HG03095 (cell line): Measurements from ENCODE around the gene NR1D2.
"Not testable (repeated sequence)": the region's sequence is repeated elsewhere in the genome, so short reads cannot be mapped to it uniquely, and the experiment has no call there.

Experiments
- ATAC-seq: cut with Tn5 transposase; IDR thresholded peaks from one replicate; pipeline ENCODE4 v1.9.1; 2021; ENCODE audit warnings: moderate library complexity; ENCODE audit not compliant: unreplicated experiment

Gene NR1D2

DNA sequence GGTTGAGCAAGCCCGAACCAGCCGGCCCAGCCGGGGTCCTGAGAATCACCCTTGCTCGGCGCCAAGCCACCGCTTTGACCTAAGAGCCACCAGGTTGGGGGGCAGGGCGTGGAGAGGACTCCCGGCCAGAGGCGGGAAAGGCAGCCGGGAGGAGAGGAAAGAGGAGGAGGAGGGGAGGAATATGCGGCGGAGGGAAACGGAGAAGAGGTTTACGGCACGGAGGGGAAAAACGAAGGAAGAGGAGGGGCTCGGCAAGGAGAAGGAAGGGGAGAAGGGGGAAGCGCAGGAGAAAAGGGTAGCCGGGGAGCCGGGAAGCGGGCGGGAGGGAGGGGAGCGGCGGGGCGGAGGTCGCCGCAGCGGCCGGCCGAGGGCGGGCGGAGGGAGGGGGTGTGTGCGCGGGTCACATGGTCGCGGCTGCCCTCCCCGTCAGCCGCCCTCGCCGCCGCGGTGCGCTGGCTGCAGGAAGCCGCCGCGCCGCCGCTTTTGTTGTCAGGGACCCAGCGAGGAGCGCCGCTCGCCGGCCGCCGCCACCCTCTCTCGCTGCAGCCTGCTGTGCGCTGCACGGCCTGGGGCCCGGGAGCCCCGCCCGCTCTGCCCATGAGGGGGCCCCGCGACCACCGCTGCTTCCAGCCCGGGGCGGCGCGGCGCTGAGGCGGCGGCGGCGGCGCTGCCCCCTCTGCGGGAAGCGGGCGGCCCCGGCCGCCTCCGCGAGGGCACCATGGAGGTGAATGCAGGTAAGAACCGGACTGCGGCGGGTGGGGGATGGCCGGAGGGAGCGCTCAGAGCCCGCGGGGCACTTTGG is at the start of gene NR1D2:
NR1D2 (plus strand) TSS at position 426 of the 802 bp plus-strand sequence; CDS start at position 719, 293 bp downstream.
- ATAC-seq = peak; percentile 56

DNA sequence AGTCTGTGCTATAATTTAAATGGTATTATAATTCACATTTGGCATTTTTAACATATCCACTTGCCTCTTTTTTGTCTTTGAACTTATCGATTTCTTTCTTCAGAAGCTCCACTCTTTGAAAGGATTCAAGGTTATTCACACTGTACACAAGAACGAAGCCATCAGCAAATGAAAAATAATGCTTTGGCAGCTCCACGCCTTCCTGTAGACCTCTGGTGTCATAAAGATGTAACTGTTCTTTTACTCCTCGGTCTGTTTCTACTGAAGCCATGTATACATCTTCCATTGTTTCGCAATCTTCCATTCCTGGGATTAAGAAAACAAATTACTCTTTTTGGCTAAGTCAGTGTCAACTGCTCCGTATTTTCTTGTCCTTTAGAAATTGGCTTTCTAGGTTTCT is 44.3 kb upstream of the NR1D2 start:
- no peak for ATAC-seq

DNA sequence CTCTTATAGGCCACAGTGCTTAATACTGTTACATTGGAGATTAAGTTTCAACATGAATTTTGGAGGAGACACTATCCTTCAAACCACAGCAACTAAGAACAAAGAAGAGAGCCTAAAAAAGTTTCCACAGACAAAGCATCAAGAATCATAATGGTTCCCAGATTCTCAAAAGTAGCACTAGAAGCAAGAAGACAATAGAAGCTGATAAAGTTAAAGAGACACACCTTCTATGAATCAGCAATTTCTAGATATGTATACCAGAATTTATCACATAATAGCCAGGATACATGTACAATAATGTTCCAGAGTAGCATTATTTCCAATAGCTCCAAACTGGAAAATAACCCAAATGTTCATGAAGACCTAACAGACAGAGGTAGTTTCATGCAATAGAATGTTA is 40.5 kb upstream of the NR1D2 start:
- ATAC-seq = no peak

DNA sequence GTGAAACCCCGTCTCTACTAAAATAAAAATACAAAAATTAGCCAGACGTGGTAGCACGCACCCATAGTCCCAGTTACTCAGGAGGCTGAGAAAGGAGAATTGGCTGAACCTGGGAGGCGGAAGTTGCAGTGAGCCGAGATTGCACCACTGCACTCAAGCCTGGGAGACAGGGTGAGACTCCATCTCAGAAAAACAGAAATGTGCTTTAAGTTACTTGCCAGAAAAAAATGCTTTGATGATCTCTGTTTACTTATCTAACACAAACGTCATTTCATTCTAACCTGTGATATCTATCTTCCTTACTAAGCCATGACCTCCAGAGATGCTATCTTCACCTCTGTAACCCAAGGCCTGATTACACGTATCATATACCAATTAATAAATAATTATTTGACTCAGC is 35.7 kb upstream of the NR1D2 start:
- no peak for ATAC-seq

DNA sequence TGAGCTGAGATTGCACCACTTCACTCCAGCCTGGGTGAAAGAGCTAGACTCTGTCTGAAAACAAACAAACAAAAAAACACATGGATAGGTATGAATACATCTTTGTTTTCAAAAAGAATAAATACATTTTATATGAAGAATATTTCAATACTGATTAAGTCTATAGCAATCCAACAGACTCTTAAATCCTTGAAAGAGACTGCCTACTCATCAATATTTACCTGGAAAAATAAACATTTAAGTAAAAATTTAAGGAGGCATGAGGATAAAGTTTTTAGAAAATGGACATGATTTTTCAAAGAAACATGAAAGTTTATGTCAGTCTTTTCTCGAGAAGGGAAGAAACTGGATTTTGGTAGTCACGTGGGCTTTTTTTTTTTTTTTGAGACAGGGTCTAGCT is 33.7 kb upstream of the NR1D2 start:
- ATAC-seq = no peak

DNA sequence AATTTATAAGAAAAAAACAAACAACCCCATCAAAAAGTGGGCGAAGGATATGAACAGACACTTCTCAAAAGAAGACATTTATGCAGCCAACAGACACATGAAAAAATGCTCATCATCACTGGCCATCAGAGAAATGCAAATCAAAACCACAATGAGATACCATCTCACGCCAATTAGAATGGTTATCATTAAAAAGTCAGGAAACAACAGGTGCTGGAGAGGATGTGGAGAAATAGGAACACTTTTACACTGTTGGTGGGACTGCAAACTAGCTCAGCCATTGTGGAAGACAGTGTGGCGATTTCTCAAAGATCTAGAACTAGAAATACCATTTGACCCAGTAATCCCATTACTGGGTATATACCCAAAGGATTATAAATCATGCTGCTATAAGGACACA is 32.8 kb upstream of the NR1D2 start:
- not testable (repeated sequence) for ATAC-seq

DNA sequence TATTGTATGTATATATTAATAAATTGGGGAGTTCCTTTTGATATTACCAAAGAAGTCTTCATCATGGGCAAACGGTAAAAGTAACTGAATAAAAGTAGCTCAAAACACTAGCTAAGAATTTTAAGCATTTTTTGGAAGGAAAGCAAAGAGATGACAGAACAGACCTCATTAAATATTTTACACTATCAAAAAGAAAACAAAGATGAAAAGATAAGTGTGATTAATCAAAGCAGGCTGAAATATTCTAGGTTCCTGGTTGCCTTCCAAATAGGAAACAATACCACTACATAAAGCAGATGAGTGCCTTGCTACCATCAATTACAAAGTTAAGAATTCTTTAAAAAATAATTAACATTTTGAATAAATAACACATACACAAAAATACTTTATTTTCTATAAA is 31.9 kb upstream of the NR1D2 start:
- ATAC-seq = no peak

DNA sequence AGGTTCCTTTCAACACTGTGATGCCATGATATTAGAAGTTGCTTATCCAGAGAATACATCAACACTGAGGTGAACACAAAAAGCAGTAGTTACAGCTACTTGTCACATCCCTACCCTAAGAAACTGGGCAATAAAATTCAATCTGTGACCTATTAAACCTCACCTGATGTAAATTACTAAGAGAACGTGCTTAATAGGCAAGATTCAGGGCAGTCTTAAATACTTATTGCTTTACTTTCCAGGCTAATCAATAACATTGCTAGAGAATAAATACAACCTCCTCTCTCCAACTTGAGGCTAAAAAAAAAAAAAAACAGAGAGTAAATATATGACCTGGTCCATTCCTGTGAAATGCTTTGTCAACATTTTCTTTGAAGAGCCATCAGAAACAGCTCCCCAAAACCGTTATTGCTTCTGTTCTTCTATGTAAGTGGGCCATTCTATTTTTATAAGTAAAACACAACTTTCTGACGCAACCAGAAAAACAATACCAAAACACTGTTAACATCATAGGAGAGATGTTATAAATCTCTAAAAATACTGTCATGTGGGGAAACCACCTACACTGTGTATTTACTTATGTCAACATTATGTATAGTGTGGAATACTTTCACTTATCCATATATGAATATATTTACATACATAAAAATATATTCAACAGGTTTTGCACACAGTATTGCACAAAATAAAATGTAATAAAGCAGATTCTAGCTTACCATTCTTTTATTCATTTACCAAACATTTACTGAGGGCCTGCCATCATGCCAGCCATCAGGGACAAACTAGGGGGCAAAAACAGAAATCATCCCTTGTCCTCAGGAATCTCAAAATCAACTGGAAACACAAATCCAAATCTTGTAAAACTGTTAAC is 31.0 kb upstream of the NR1D2 start:
- ATAC-seq = peak; percentile 18

DNA sequence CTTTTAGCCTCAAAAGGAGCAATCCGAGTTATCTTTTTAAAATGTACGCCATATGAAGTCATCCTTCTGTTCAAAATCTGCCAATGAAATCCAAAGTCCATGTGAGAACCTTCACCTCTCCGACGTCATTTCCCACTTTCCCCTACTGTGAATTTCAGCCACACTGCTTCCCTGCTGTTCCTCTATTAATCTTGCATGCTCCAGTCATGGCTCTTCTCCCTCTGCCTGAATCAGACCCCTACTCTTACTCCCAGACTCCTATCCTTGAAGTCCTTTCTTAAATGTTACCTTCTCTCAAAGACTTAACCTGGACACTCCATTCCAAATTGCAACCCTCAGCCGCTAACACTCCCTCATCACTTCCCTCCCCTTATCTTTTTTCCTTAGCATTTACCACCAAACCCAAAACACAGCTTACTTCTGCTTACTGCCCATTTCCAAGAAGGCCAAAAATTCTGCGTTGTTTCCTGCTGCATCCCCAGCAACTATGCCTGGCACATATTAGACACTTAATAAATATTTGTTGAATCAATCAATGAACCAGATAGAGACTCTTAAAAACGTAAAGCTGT is 29.5 kb upstream of the NR1D2 start:
- ATAC-seq = no peak

DNA sequence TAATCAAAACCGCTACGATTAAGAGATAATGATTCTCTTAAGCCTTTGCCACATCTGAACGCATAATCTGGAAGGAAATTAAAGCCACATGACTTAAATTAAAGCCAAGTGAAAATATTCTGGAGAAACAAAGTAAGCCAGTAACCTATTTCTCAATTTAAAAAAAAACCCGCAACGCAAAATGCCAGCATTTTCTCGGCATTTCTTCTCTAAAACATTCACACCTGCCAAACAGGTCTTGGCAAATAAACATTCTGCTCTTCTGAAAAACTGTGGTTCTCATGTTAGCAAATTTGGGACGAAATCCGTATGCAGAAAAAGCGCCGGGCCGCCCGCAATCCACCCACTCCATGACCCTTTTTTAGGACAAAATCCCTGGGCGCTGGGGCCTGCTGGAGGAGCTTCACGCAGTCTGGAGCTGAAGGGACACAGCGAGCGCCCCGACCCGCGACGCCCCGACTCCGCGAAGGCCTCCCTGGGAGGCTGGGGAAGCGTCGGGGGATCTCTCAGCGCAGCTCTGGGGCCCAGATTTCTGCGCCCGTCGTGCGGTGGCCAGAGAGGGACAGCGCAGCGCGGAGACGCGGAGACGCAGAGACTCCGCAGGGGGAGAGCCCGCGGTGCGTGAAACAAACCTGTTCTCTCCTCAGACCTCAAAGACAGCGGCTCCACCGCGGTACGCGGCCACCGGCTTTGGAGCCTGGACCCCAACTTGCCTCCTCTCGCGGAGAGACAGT is 28.8 kb upstream of the NR1D2 start:
- ATAC-seq = peak; percentile 43

DNA sequence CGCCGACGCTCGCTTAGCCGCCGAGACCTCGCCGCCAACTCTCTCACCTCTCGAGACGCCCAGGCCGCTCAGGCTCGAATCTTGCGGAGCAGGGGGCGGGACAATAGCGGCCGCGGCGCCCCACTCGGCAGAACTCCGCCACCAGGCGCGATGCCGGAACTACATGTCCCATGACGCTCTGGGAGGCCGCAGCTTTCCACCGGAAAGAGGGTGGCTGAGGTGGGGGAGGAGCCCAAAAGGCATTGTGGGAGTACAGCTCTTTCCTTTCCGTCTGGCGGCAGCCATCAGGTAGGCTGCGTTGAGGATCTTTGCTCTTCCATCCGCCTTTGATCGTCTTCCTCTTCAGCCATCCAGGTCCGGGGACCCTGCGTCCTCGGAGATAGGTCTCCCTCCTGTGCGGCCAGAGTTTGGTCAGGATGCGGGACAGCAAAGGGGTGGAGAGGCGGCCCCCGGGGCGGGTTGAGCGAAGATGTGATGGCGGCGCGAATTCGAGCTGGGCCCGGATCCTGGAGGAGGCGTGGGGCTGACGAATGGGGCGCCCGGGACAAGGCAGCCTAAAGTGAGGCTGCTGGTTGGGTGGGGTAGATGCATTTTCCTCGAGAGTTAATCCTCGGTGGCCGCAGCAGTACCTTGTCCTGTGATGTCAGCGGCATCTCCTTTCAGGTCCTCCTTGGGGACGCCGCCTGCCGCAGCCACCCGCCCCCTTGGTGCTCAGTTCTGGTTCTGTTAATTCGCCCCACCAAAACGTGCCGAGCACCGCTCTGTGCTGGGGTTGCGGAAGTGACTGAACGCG is 28.0 kb upstream of the NR1D2 start, which contains the start of the genes NKIRAS1 and RPL15:
NKIRAS1 (minus strand) TSS at position 105 of the 793 bp plus-strand sequence. CDS start 6,086 bp downstream, outside the sequence.
RPL15 (plus strand) TSS at position 247 of the 793 bp plus-strand sequence. CDS start 728 bp downstream, outside the sequence.
- peak; percentile 93 for ATAC-seq

DNA sequence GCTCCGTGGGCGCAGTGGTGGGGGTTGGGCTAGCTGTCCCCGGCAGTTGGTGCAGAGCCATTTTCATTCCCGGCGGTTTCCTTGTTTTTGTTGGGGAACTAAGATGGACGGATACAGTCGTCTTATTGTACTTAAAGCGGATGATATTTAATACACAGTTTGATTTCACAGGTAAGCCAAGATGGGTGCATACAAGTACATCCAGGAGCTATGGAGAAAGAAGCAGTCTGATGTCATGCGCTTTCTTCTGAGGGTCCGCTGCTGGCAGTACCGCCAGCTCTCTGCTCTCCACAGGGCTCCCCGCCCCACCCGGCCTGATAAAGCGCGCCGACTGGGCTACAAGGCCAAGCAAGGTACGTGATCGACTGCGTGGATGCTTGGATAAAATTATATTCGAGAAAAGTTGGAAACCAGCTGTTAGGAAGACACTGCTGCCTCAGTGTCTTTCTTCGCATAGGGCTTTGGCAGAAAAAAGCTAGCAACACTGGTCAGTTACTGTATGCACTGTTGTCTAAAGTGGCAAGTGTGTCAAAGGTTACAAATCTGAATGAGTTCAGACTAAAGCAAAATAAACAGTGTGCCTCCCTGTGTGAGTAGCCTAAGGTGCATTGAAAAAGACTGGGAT is 27.3 kb upstream of the NR1D2 start:
- not testable (repeated sequence) for ATAC-seq

DNA sequence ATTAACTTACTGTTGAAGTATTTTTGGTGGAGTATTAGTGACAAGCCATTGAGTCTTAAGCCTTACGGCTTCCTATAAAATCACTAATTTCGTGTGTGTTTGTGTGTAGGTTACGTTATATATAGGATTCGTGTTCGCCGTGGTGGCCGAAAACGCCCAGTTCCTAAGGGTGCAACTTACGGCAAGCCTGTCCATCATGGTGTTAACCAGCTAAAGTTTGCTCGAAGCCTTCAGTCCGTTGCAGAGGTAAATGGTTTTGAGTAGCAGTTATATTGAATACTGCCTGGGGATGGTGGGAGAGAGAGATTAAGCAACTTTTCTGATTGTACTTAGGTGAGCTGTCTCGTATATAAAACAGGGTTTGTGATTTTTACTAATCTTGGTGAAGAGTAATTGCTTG is 26.8 kb upstream of the NR1D2 start:
- ATAC-seq = not testable (repeated sequence)

DNA sequence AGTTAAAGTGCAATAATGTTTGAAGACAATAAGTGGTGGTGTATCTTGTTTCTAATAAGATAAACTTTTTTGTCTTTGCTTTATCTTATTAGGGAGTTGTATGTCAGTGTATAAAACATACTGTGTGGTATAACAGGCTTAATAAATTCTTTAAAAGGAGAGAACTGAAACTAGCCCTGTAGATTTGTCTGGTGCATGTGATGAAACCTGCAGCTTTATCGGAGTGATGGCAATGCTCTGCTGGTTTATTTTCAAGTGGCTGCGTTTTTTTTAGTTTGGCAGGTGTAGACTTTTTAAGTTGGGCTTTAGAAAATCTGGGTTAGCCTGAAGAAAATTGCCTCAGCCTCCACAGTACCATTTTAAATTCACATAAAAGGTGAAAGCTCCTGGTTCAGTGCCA is 25.5 kb upstream of the NR1D2 start:
- no peak for ATAC-seq

DNA sequence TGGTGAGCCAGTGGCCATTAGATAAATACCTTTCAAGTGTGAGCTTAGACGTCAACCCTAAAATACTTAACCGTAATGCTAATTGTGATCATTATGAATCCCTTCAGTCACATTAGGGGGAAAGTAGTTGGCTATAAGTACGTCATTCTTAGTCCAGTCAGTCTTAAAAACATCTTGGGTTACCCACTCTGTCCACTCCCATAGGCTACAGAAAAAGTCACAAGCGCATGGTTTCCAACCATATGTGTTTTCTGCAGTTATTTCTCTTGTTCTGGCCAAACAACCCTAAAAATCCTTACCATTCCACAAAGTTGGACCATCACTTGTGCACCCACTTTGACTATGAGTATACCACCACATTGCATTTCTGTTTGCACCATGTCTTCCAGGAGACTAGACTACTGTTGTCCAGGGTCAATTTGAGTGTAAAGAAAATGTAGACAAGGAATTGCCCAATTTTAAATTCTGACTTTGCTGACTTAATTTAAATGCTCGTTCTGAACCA is 24.9 kb upstream of the NR1D2 start:
- ATAC-seq = no peak

DNA sequence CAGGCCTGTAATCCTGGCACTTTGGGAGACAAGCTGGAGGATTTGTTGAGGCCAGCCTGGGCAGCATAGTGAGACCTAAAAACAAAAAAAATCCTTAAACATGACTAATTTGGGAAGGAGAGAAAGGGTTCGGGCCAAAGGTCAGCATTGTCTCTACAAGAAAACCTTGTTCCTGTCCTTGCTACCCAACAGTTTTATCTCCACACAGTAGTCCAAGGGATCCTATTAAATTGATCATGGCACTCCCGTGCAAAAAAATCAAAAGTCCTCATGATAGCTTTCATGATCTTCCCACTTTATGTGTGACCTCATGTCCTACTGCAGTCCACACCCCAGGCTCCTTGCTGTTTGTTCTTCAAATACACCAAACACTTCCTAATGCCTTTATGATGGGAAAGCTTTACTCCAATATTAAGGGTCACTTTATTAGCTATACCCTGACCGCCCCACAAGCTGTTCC is 24.0 kb upstream of the NR1D2 start:
- ATAC-seq = no peak

DNA sequence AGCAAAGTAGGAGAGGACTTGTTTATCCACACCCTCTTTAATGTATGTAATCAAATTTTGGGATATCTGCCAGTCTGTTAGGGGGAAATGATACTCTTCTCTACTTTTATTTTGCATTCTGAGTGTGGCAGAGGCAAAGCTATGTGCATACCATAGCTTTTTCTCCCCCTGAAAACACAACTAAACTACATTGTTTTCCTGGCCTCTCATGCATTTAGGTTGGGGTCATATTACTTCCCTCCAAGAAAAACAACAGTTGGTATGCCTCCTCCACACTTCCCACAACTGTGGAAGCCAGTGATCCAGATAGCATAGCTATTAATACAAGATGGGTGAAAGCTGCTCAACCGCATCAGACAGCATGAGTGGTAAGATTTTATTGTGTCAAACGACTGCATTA is 21.3 kb upstream of the NR1D2 start:
- ATAC-seq = no peak

DNA sequence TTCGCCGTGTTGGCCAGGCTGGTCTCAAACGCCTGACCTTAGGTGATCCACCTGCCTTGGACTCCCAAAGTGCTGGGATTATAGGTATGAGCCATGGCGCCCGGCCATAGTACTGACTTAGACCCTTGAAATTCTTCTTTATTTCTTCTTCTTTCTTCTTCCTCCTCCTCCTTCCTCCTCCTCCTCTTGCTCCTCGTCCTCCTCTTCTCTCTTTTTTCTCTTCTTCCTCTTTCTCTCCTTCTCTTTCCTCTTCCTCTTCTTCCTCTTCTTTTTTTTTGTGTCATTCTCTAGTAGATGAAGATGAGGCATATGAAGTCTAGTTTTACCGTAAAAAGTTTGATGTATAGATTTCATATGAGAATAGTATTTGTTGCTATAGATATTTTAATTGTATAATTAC is 18.8 kb upstream of the NR1D2 start:
- ATAC-seq = no peak

DNA sequence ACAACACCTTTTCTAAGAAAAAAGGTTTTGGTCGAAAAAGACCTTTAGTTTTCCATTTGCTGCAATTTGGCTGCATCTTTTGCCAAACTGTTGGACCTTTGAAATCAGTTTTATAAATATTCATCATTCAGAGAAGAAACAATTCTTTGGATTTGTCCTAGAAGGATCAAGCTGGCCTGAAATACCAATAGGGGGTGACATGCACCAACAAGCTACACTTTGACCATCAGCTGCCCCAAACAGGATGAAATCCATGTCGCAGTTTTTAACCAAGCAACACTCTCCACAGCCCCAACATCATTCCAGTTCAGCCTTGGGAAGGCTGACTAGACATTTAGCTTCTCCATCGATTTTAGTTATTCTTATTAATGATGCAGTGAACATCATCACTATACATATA is 18.4 kb upstream of the NR1D2 start:
- ATAC-seq = no peak
